Cardiac fibroblast (primary cell): ENCODE measurements around the gene TLE4.

Experiments used
- DNase-seq, 2 donors: peaks; one replicate each; pipeline versions ENCODE4 v3.0.0 to v3.0.0-alpha.2; 2010; ENCODE audit warnings: low read depth in 2 of 2
- H3K4me3 ChIP-seq, 2 donors: replicated peaks in 1 of 2; 1 replicate in 1 of 2; 2 replicates in 1 of 2; pipeline ENCODE4 v1.5.1; 2011; ENCODE audit warnings: low read depth in 2 of 2, low read length in 2 of 2, mild to moderate bottlenecking in 2 of 2, moderate library complexity in 1 of 2
- TF ChIP-seq, protein P1 (sequence below): IDR thresholded peaks from one replicate; pipeline ENCODE4 v1.5.1; 2011; ENCODE audit warnings: low read depth, mild to moderate bottlenecking, low read length, inconsistent platforms

Gene TLE4

GRCh38 chr9:79571309-79572031 lies at the start of gene TLE4:
TLE4 (plus strand) TSS chr9:79571965; CDS start chr9:79572791, 826 bp downstream.
- peak; percentile 100 for DNase-seq
- TF ChIP-seq, protein P1, sequence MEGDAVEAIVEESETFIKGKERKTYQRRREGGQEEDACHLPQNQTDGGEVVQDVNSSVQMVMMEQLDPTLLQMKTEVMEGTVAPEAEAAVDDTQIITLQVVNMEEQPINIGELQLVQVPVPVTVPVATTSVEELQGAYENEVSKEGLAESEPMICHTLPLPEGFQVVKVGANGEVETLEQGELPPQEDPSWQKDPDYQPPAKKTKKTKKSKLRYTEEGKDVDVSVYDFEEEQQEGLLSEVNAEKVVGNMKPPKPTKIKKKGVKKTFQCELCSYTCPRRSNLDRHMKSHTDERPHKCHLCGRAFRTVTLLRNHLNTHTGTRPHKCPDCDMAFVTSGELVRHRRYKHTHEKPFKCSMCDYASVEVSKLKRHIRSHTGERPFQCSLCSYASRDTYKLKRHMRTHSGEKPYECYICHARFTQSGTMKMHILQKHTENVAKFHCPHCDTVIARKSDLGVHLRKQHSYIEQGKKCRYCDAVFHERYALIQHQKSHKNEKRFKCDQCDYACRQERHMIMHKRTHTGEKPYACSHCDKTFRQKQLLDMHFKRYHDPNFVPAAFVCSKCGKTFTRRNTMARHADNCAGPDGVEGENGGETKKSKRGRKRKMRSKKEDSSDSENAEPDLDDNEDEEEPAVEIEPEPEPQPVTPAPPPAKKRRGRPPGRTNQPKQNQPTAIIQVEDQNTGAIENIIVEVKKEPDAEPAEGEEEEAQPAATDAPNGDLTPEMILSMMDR = no peak
- H3K4me3 ChIP-seq = peak within 1 kb of the TSS; percentile 74 to 75

- no peak overlapping the region for H3K4me3 ChIP-seq
- TF ChIP-seq, protein P1 = no peak
- DNase-seq = no peak
Measured at GRCh38 chr9:79522793-79523192, 49.0 kb upstream of the TLE4 start.

- H3K4me3 ChIP-seq = no peak overlapping the region
- peak in 1 of 2 donors; percentile 24 for DNase-seq
- TF ChIP-seq, protein P1 = no peak
Measured at GRCh38 chr9:79524266-79524665, 47.5 kb upstream of the TLE4 start.

DNA sequence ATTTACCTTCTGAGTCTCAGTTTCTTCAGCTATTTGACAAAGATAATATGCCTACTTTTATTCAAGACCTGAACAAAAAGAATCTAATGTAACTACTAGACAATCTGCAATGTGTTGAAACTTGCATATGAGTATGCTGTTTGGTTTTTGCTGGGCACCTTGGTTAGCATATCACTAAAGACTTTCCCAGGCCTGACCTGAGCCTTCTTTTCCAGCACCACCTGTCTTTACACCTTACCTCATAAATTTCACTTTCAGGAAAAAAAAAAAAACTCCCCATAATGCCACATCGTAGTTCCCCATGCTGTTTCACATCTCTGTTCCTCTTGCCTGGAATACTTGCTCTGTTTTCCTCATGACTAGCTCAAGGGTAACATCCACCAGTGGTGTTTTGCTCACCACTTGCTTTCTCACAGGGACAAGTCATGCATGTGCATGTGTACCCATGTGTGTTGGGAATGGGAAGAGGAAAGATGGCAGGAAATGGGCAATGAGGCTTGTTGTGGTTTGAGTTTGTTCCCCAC lies 45.6 kb upstream of the TLE4 start:
- TF ChIP-seq, protein P1 = no peak
- no peak overlapping the region for H3K4me3 ChIP-seq
- DNase-seq = no peak

- TF ChIP-seq, protein P1 = no peak
- H3K4me3 ChIP-seq = no peak overlapping the region
- DNase-seq = no peak
Measured at GRCh38 chr9:79535534-79535933, 36.2 kb upstream of the TLE4 start.

DNA sequence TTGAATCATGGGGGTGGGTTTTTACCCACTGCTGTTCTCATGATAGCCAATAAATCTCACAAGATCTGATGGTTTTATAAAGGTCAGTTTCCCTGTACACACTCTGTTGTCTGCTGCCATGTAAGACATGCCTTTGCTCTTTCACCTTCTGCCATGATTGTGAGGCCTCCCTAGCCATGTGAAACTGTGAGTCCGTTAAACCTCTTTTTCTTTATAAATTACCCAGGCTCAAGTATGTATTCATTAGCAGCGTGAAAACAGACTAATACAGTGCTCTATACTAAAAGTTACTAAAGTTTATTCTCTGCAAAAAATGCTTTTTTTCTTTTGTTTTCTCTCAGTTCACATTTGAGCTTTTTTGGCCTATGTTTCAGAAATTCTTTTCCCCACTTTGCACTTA lies 33.9 kb upstream of the TLE4 start:
- TF ChIP-seq, protein P1 = no peak
- no peak overlapping the region for H3K4me3 ChIP-seq
- DNase-seq = no peak
